CD14-positive monocyte (primary cell): Measurements from ENCODE around the gene TLCD1. TPM values are rescaled to one million over a fixed set of nuclear protein-coding genes. Genes with fewer than 3 reads are reported as not detected.
A peak's percentile ranks its signal among the peaks of the same experiment; 100 is the strongest.

Experiments used
- DNase-seq, 3 donors: peaks; one replicate each; pipeline ENCODE4 v3.0.0-alpha.2; 2011 to 2022
- H2AFZ ChIP-seq: 2 replicates; pipeline ENCODE4 v1.6.0; 2012; ENCODE audit warnings: mild to moderate bottlenecking, low read depth, low read length, inconsistent platforms; ENCODE audit not compliant: insufficient read depth, poor library complexity, severe bottlenecking
- H3K27ac ChIP-seq, 2 donors: 1 replicate in 1 of 2; 2 replicates in 1 of 2; pipeline ENCODE4 v1.5.1; 2012 to 2013; ENCODE audit warnings: low read length in 2 of 2, control low read depth in 1 of 2, inconsistent platforms in 1 of 2, low read depth in 1 of 2, mild to moderate bottlenecking in 1 of 2
- H3K27me3 ChIP-seq, 2 donors: one replicate each; pipeline versions ENCODE4 v1.6.0 to v1.6.1; 2011 to 2013; ENCODE audit warnings: low read length in 2 of 2; ENCODE audit not compliant: control insufficient read depth in 2 of 2, insufficient read depth in 2 of 2
- H3K36me3 ChIP-seq, 2 donors: replicated peaks in 1 of 2; 1 replicate in 1 of 2; 2 replicates in 1 of 2; pipeline versions ENCODE4 v1.5.1 to v1.6.1; 2012 to 2013; ENCODE audit warnings: low read length in 2 of 2, control low read depth in 1 of 2, inconsistent platforms in 1 of 2, mild to moderate bottlenecking in 1 of 2; ENCODE audit not compliant: insufficient read depth in 2 of 2, control insufficient read depth in 1 of 2
- H3K4me1 ChIP-seq, 2 donors: 1 replicate in 1 of 2; 2 replicates in 1 of 2; pipeline versions ENCODE4 v1.5.1 to v1.6.1; 2012 to 2013; ENCODE audit warnings: low read length in 2 of 2, control low read depth in 1 of 2, inconsistent platforms in 1 of 2, mild to moderate bottlenecking in 1 of 2, moderate library complexity in 1 of 2; ENCODE audit not compliant: insufficient read depth in 2 of 2, control insufficient read depth in 1 of 2
- H3K4me2 ChIP-seq: replicated peaks from 2 replicates; pipeline ENCODE3; 2012; ENCODE audit warnings: low read length, moderate library complexity, mild to moderate bottlenecking; ENCODE audit not compliant: poor library complexity, severe bottlenecking; ENCODE audit errors: extremely low read depth
- H3K4me3 ChIP-seq, 3 experiments: fragments of 200-600 bp in 1 of 3; sonication (generic) in 1 of 3; replicated peaks in 1 of 3; 1 replicate in 2 of 3; 2 replicates in 1 of 3; pipeline ENCODE4 v1.5.1; 2011 to 2013; ENCODE audit warnings: low read length in 3 of 3, mild to moderate bottlenecking in 3 of 3, control low read depth in 2 of 3, low read depth in 2 of 3, inconsistent platforms in 1 of 3, moderate library complexity in 1 of 3
- H3K79me2 ChIP-seq: 2 replicates; pipeline ENCODE4 v1.6.0; 2012; ENCODE audit warnings: mild to moderate bottlenecking, control low read depth, inconsistent platforms, low read length, moderate library complexity; ENCODE audit not compliant: insufficient read depth
- H3K9ac ChIP-seq: 2 replicates; pipeline ENCODE4 v1.6.0; 2017; ENCODE audit warnings: low read length, mild to moderate bottlenecking; ENCODE audit not compliant: insufficient read depth, poor library complexity, severe bottlenecking
- H3K9me3 ChIP-seq, 2 donors: replicated peaks in 1 of 2; 1 replicate in 1 of 2; 2 replicates in 1 of 2; pipeline versions ENCODE4 v1.5.1 to v1.6.1; 2012 to 2013; ENCODE audit warnings: low read length in 2 of 2, control low read depth in 1 of 2; ENCODE audit not compliant: control insufficient read depth in 1 of 2, insufficient read depth in 1 of 2
- H4K20me1 ChIP-seq: 2 replicates; pipeline ENCODE4 v1.6.0; 2012; ENCODE audit warnings: mild to moderate bottlenecking, low read length, control low read depth, moderate library complexity; ENCODE audit not compliant: insufficient read depth
- H3K27ac Mint-ChIP-seq, 7 donors: one replicate each; pipeline ENCODE4 v1.8.0; 2020; ENCODE audit warnings: mild to moderate bottlenecking in 7 of 7, mixed read lengths in 7 of 7, moderate library complexity in 6 of 7, inconsistent platforms in 2 of 7
- H3K27me3 Mint-ChIP-seq, 3 donors: one replicate each; pipeline ENCODE4 v1.8.0; 2021 to 2022; ENCODE audit warnings: low read depth in 3 of 3, mild to moderate bottlenecking in 3 of 3, mixed read lengths in 3 of 3, moderate library complexity in 3 of 3, inconsistent platforms in 1 of 3
- H3K36me3 Mint-ChIP-seq, 2 donors: one replicate each; pipeline ENCODE4 v1.8.0; 2020; ENCODE audit warnings: mixed read lengths in 2 of 2, inconsistent platforms in 1 of 2, mild to moderate bottlenecking in 1 of 2
- H3K4me1 Mint-ChIP-seq: one replicate; pipeline ENCODE4 v1.8.0; 2020; ENCODE audit warnings: mild to moderate bottlenecking, mixed read lengths
- H3K4me3 Mint-ChIP-seq, 2 donors: one replicate each; pipeline ENCODE4 v1.8.0; 2020; ENCODE audit warnings: mild to moderate bottlenecking in 2 of 2, mixed read lengths in 2 of 2, moderate library complexity in 1 of 2
- H3K9me3 Mint-ChIP-seq, 7 donors: one replicate each; pipeline ENCODE4 v1.8.0; 2020 to 2022; ENCODE audit warnings: mixed read lengths in 7 of 7, mild to moderate bottlenecking in 6 of 7, moderate library complexity in 6 of 7, inconsistent platforms in 2 of 7
- WGBS: methylation state at CpG from one replicate; pipeline ENCODE4 v1.1.5; 2013; ENCODE audit warnings: missing lambda C conversion rate; ENCODE audit not compliant: insufficient coverage; 5-methylcytosine and 5-hydroxymethylcytosine counted together
- intact Hi-C, 2 donors: fragments of 100-400 bp; cut with micrococcal nuclease; formaldehyde crosslinking; loops; one replicate each; pipeline versions ENCODE4 v1.15.0 to v1.15.1; 2023
- polyA plus RNA-seq, 3 donors: library from polyadenylated mRNA; depleted of rRNA in 1 of 3; unstranded in 2 of 3; stranded (reverse) in 1 of 3; fragments of 300-500 nt in 2 of 3; fragments of >200 nt in 1 of 3; fragmentation: Illumina TruSeq in 2 of 3; gene quantifications; 1 replicate in 2 of 3; 2 replicates in 1 of 3; pipeline ENCODE4 v1.2.3, GENCODE V29; 2012 to 2021
- TF ChIP-seq, protein P1 (sequence below): fragments of 200-600 bp; IDR thresholded peaks from one replicate; pipeline ENCODE4 v1.8.0; 2022; ENCODE audit warnings: antibody characterized with exemption, mild to moderate bottlenecking

TLCD1 gene
- polyA plus RNA-seq, 3 donors: 0.79 TPM; not detected in 2

DNA sequence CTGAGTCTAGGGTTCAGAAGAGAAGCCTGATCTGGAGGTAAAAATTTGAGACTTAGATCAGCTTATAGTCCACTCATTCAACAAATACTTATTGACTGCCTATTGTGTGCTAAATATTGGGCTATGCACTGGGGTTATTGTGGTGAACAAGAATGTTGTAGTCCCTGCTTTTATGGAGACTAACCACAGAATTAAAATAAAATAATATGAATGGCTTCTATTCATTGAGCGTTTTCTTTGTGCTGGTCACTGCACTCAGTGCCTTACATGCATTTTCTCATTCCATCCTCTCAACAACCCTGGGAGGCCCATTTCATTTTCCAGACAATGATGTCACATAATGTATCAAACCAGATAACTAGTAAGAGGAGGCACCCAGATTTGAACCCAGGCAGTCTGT is 7.3 kb upstream of the TLCD1 start:
- H3K4me3 Mint-ChIP-seq: no peak overlapping the region
- H3K9me3 ChIP-seq: no peaks in the 10 kb centered on the region
- H3K36me3 ChIP-seq: no peaks in the 10 kb centered on the region
- no peaks in the 10 kb centered on the region for H3K27me3 ChIP-seq
- H3K4me1 ChIP-seq: peaks cover 12 to 15% of the 10 kb centered on the region in 2 donors
- intact Hi-C loops: no loop called here
- no peak overlapping the region for H3K9ac ChIP-seq
- H4K20me1 ChIP-seq: no peaks in the 10 kb centered on the region
- H2AFZ ChIP-seq: no peak overlapping the region
- no peak for DNase-seq
- H3K4me1 Mint-ChIP-seq: peaks cover 12% of the 10 kb centered on the region
- no peaks in the 10 kb centered on the region for H3K9me3 Mint-ChIP-seq
- H3K4me2 ChIP-seq: no peak overlapping the region
- H3K79me2 ChIP-seq: no peaks in the 10 kb centered on the region
- WGBS: 80% methylated on average over 1 of the region's 1 CpG
- H3K27ac Mint-ChIP-seq: no peak overlapping the region
- no peak overlapping the region for H3K27ac ChIP-seq
- peaks cover 0 to 4% (median 4%) of the 10 kb centered on the region in 3 donors for H3K27me3 Mint-ChIP-seq
- TF ChIP-seq, protein P1, sequence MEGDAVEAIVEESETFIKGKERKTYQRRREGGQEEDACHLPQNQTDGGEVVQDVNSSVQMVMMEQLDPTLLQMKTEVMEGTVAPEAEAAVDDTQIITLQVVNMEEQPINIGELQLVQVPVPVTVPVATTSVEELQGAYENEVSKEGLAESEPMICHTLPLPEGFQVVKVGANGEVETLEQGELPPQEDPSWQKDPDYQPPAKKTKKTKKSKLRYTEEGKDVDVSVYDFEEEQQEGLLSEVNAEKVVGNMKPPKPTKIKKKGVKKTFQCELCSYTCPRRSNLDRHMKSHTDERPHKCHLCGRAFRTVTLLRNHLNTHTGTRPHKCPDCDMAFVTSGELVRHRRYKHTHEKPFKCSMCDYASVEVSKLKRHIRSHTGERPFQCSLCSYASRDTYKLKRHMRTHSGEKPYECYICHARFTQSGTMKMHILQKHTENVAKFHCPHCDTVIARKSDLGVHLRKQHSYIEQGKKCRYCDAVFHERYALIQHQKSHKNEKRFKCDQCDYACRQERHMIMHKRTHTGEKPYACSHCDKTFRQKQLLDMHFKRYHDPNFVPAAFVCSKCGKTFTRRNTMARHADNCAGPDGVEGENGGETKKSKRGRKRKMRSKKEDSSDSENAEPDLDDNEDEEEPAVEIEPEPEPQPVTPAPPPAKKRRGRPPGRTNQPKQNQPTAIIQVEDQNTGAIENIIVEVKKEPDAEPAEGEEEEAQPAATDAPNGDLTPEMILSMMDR: no peak
- peaks cover 5 to 6% of the 10 kb centered on the region in 2 donors for H3K36me3 Mint-ChIP-seq
- no peak overlapping the region for H3K4me3 ChIP-seq

GRCh38 chr17:28729950-28730330 is 3.9 kb upstream of the TLCD1 start:
- Mint-ChIP-seq H3K4me3 (no peak overlapping the region), H3K36me3 (peaks cover 7 to 8% of the 10 kb centered on the region in 2 donors)
- H3K27ac ChIP-seq: no peak overlapping the region

More at GRCh38 chr17:28729950-28730330, 3.9 kb upstream of the TLCD1 start:
- peaks cover 0 to 13% (median 7%) of the 10 kb centered on the region in 3 donors for H3K27me3 Mint-ChIP-seq
- H3K9ac ChIP-seq: no peak overlapping the region
- no peaks in the 10 kb centered on the region for H3K36me3 ChIP-seq
- peak overlapping the region in 1 of 7 donors; percentile 58 for H3K27ac Mint-ChIP-seq
- H3K9me3 ChIP-seq: no peaks in the 10 kb centered on the region
- 96% methylated on average over 7 of the region's 11 CpGs for WGBS
- DNase-seq: no peak
- intact Hi-C loops: loop anchor here (1.0 to 5.0 kb wide), 3 partner anchors 11 to 82 kb away; partner anchors contain the start of gene TRAF4 (in 1 of the 2)
- no peaks in the 10 kb centered on the region for H3K79me2 ChIP-seq
- peaks cover 38% of the 10 kb centered on the region for H3K4me1 Mint-ChIP-seq
- no peaks in the 10 kb centered on the region for H3K27me3 ChIP-seq
- TF ChIP-seq, protein P1: no peak
- H3K4me3 ChIP-seq: no peak overlapping the region
- H3K4me2 ChIP-seq: no peak overlapping the region
- no peak overlapping the region for H2AFZ ChIP-seq
- peaks cover 38 to 49% of the 10 kb centered on the region in 2 donors for H3K4me1 ChIP-seq
- no peaks in the 10 kb centered on the region for H3K9me3 Mint-ChIP-seq
- H4K20me1 ChIP-seq: peaks cover 7% of the 10 kb centered on the region
